A673 (cell line): ENCODE data around the gene PUM1. TPM values are rescaled to one million over a fixed set of nuclear protein-coding genes. Genes with fewer than 3 reads are reported as not detected.

Experiments
- BruUV-seq: library from RNA; stranded (reverse); fragments of 400-500 nt; replicated peaks from 2 replicates; lab custom pipeline; 2021; lab: Mats Ljungman, UMichigan
- CTCF ChIA-PET: fragments of 300-600 bp; sonication (Branson Sonifier 250); formaldehyde crosslinking; loops from one replicate; lab custom pipeline; 2022; ENCODE audit warnings: antibody characterized with exemption; lab: Charles Lee
- POLR2A ChIA-PET: fragments of 300-600 bp; sonication (Branson Sonifier 250); formaldehyde crosslinking; loops from one replicate; lab custom pipeline; 2022; ENCODE audit warnings: antibody characterized with exemption; ENCODE audit not compliant: low non-redundant PET; lab: Charles Lee
- DNase-seq: peaks from one replicate; pipeline ENCODE4 v3.0.0-alpha.2; 2015; ENCODE audit warnings: low spot score
- H3K27ac ChIP-seq: fragments of 200-600 bp; sonication (generic); 2 replicates; pipeline ENCODE4 v1.5.1; 2016; ENCODE audit warnings: mixed run types, low read depth, mild to moderate bottlenecking, mixed read lengths, antibody characterized with exemption, low read length; ENCODE audit not compliant: poor library complexity, severe bottlenecking
- H3K27me3 ChIP-seq: fragments of 200-600 bp; sonication (generic); replicated peaks from 2 replicates; pipeline ENCODE4 v1.6.1; 2017; ENCODE audit warnings: mixed run types, low read depth, mild to moderate bottlenecking, mixed read lengths, antibody characterized with exemption, low read length; ENCODE audit not compliant: insufficient read depth, poor library complexity
- H3K36me3 ChIP-seq: fragments of 200-600 bp; sonication (generic); 2 replicates; pipeline ENCODE4 v1.6.1; 2016; ENCODE audit warnings: mixed run types, mild to moderate bottlenecking, mixed read lengths, antibody characterized with exemption, low read length; ENCODE audit not compliant: insufficient read depth, poor library complexity, severe bottlenecking
- H3K4me1 ChIP-seq: fragments of 200-600 bp; sonication (generic); 2 replicates; pipeline ENCODE4 v1.6.1; 2017; ENCODE audit warnings: mixed run types, mild to moderate bottlenecking, mixed read lengths, antibody characterized with exemption, low read length; ENCODE audit not compliant: insufficient read depth, poor library complexity, severe bottlenecking
- H3K4me3 ChIP-seq: fragments of 200-600 bp; sonication (generic); 2 replicates; pipeline ENCODE4 v1.5.1; 2016; ENCODE audit warnings: low read depth, mixed run types, mild to moderate bottlenecking, mixed read lengths, low read length; ENCODE audit not compliant: poor library complexity, severe bottlenecking
- H3K9me3 ChIP-seq: fragments of 200-600 bp; sonication (generic); 2 replicates; pipeline ENCODE4 v1.6.1; 2016; ENCODE audit warnings: mixed run types, low read depth, mild to moderate bottlenecking, mixed read lengths, antibody characterized with exemption, low read length; ENCODE audit not compliant: poor library complexity, severe bottlenecking
- EZH2 ChIP-seq: fragments of 200-600 bp; sonication (generic); IDR thresholded peaks from 2 replicates; pipeline ENCODE4 v1.6.1; 2017; ENCODE audit warnings: borderline replicate concordance, low read depth, mild to moderate bottlenecking, mixed read lengths, antibody characterized with exemption, low read length; ENCODE audit not compliant: poor library complexity, severe bottlenecking
- intact Hi-C: fragments of 100-400 bp; cut with micrococcal nuclease; formaldehyde crosslinking; loops from one replicate; pipeline ENCODE4 v1.10.0; 2022; ENCODE audit not compliant: unreplicated experiment
- total RNA-seq: library from RNA; stranded (reverse); gene quantifications from 2 replicates; pipeline ENCODE4 v1.2.3, GENCODE V29; 2021
- TF ChIP-seq, protein P1 (sequence below): fragments of 300-800, 200-600 bp; sonication (generic); conservative IDR thresholded peaks from 2 replicates; pipeline ENCODE4 v1.5.1; 2017; ENCODE audit warnings: low read depth, mild to moderate bottlenecking, antibody characterized with exemption, low read length, moderate library complexity, mixed read lengths

Gene PUM1
- total RNA-seq, 1 experiment from 2014 or later: 138 TPM

DNA sequence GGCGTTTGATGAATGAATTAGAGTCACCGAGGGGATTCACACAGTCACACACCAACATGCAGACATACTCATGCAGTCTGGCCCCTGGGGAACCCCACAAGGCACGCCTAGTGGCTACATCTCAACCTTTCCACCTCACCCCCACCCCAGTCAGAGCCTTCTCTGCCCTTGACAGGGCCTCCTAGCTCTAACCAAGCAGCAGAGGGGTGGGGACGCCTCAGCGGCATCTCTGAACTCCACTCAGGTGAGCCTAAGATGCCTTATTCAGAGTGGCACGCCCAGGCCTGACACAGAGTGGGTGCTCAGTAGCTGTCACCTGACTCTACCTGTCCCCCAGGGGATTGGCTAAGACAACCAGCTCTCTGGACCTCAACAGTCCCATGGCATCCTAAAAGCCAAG, 153.3 kb downstream of the PUM1 start:
- intact Hi-C loops: loop anchor here (5.0 kb wide), 1 partner anchor 130 kb away; no protein-coding TSS in a partner anchor
- TF ChIP-seq EZH2: no peak
- TF ChIP-seq, protein P1, sequence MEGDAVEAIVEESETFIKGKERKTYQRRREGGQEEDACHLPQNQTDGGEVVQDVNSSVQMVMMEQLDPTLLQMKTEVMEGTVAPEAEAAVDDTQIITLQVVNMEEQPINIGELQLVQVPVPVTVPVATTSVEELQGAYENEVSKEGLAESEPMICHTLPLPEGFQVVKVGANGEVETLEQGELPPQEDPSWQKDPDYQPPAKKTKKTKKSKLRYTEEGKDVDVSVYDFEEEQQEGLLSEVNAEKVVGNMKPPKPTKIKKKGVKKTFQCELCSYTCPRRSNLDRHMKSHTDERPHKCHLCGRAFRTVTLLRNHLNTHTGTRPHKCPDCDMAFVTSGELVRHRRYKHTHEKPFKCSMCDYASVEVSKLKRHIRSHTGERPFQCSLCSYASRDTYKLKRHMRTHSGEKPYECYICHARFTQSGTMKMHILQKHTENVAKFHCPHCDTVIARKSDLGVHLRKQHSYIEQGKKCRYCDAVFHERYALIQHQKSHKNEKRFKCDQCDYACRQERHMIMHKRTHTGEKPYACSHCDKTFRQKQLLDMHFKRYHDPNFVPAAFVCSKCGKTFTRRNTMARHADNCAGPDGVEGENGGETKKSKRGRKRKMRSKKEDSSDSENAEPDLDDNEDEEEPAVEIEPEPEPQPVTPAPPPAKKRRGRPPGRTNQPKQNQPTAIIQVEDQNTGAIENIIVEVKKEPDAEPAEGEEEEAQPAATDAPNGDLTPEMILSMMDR: no peak
- ChIA-PET POLR2A (no interaction called here), CTCF (interaction anchor here (0.7 to 3.8 kb wide), 5 partner anchors 110 to 193 kb away, joined by 4 to 64 read pairs (median 4); no protein-coding TSS in a partner anchor)
- H3K4me3 ChIP-seq: no peak overlapping the region
- no peaks in the 10 kb centered on the region for H3K36me3 ChIP-seq
- H3K9me3 ChIP-seq: no peaks in the 10 kb centered on the region
- no TSS peak for BruUV-seq
- no peak for DNase-seq
- no peak overlapping the region for H3K27ac ChIP-seq
- H3K4me1 ChIP-seq: peaks cover 8% of the 10 kb centered on the region
- peaks cover 9% of the 10 kb centered on the region for H3K27me3 ChIP-seq

GRCh38 chr1:30911059-30911954, 154.2 kb downstream of the PUM1 start:
- intact Hi-C loops: loop anchor here (1.0 to 5.0 kb wide), 4 partner anchors 107 to 192 kb away; no protein-coding TSS in a partner anchor
- no peaks in the 10 kb centered on the region for H3K9me3 ChIP-seq
- POLR2A ChIA-PET: interaction anchor here (0.7 kb wide), 1 partner anchor 840 kb away, joined by 3 read pairs; no protein-coding TSS in a partner anchor

More at GRCh38 chr1:30911059-30911954, 154.2 kb downstream of the PUM1 start:
- BruUV-seq: no TSS peak
- H3K36me3 ChIP-seq: no peaks in the 10 kb centered on the region
- peaks cover 8% of the 10 kb centered on the region for H3K4me1 ChIP-seq
- no peak overlapping the region for H3K4me3 ChIP-seq
- TF ChIP-seq, protein P1: peak; percentile 81
- TF ChIP-seq EZH2: no peak
- no peak overlapping the region for H3K27ac ChIP-seq
- peaks cover 12% of the 10 kb centered on the region for H3K27me3 ChIP-seq
- peak; percentile 86 for DNase-seq
- CTCF ChIA-PET: interaction anchor here (0.7 to 3.8 kb wide), 10 partner anchors 32 to 193 kb away, joined by 3 to 64 read pairs (median 4); no protein-coding TSS in a partner anchor
